Psoas muscle (tissue), 8 donors: ENCODE data around the gene DEUP1. TPM values are rescaled to one million over a fixed set of nuclear protein-coding genes. Genes with fewer than 3 reads are reported as not detected.

Experiments used
- ATAC-seq, 4 donors: fragments of 200-7000 bp; cut with Tn5 transposase; one replicate each; pipeline ENCODE4 v1.9.1; 2020; ENCODE audit warnings: moderate library complexity in 3 of 4, mild to moderate bottlenecking in 2 of 4
- DNase-seq, 2 donors: peaks; one replicate each; pipeline ENCODE4 v3.0.0-alpha.2; 2020
- H3K27ac ChIP-seq: fragments of 200-600 bp; one replicate; pipeline ENCODE4 v1.8.0; 2022
- H3K27me3 ChIP-seq, 3 donors: fragments of 200-600 bp in 1 of 3; one replicate each; pipeline versions ENCODE4 v1.6.1 to v1.8.0; 2013 to 2022; ENCODE audit warnings: low read length in 2 of 3, mild to moderate bottlenecking in 2 of 3, moderate library complexity in 1 of 3; ENCODE audit not compliant: insufficient read depth in 3 of 3
- H3K36me3 ChIP-seq, 2 donors: fragments of 200-600 bp in 1 of 2; one replicate each; pipeline versions ENCODE4 v1.6.1 to v1.8.0; 2013 to 2022; ENCODE audit warnings: low read depth in 1 of 2, mild to moderate bottlenecking in 1 of 2, moderate library complexity in 1 of 2; ENCODE audit not compliant: insufficient read depth in 1 of 2
- H3K4me1 ChIP-seq: fragments of 200-600 bp; one replicate; pipeline ENCODE4 v1.8.0; 2022
- H3K4me3 ChIP-seq: fragments of 200-600 bp; one replicate; pipeline ENCODE4 v1.8.0; 2022; ENCODE audit warnings: mild to moderate bottlenecking
- H3K9me3 ChIP-seq: fragments of 200-600 bp; one replicate; pipeline ENCODE4 v1.8.0; 2022
- CTCF ChIP-seq: fragments of 200-600 bp; IDR thresholded peaks from one replicate; pipeline ENCODE4 v1.8.0; 2022; ENCODE audit warnings: antibody characterized with exemption
- WGBS, 3 donors: extraction: QIAGEN DNeasy Blood & Tissue Kit; methylation state at CpG; one replicate each; pipeline versions ENCODE4 v1.1.6 to v1.1.7; 2013; 5-methylcytosine and 5-hydroxymethylcytosine counted together
- intact Hi-C, 2 donors: fragments of 100-400 bp; cut with DNase I; formaldehyde crosslinking; loops; one replicate each; pipeline versions ENCODE4 v1.11.0 to v1.14.2; 2022
- polyA plus RNA-seq, 3 donors: library from polyadenylated mRNA; stranded (reverse); fragments of 200-250 nt; gene quantifications; one replicate each; pipeline ENCODE4 v1.2.3, GENCODE V29; 2013
- total RNA-seq, 4 donors: library from RNA; stranded (reverse); fragmentation: NEBNext Ultra II Directional in 2 of 4; extraction: Animal tissue kit (Norgen Biotek cat#: 25700) in 2 of 4; gene quantifications; one replicate each; pipeline versions ENCODE4 v1.2.1 to v1.2.4, GENCODE V29; 2021 to 2023
- donor health status: healthy with polysubstance abuse.
- donor health status: DM: no; HTN: no; CAD: no; lungs with moderate emphysema.
- donor health status: Bipolar disorder and iron deficiency.
- donor health status: healthy.
- donor health status: DM: yes; HTN: yes; CAD: no.
- donor health status: DM: no; HTN: no; CAD: no.
- donor health status: DM: no; HTN: no; CAD: no.
- donor health status: DM: yes; HTN: yes; CAD: no.

The DEUP1 gene
- total and polyA plus RNA-seq, 7 donors = not detected

GRCh38 chr11:93481696-93482095, 151.2 kb downstream of the DEUP1 start:
- peak; percentile 31 for TF ChIP-seq CTCF
- DNase-seq (peak in 1 of 2 donors; percentile 18), ATAC-seq (peak; percentile 71 to 90 (median 82))
- H3K36me3 ChIP-seq = peaks cover 0 to 5% of the 10 kb centered on the region in 2 donors
- H3K27me3 ChIP-seq = no peaks in the 10 kb centered on the region
- 82 to 89% (median 86%) methylated on average over 6 of the region's 6 CpGs for WGBS, 3 donors
- no peak overlapping the region for H3K27ac ChIP-seq
- H3K4me3 ChIP-seq = no peak overlapping the region
- H3K4me1 ChIP-seq = no peaks in the 10 kb centered on the region
- intact Hi-C loops = loop anchor here in 1 of 2 donors (1.0 to 5.0 kb wide), 2 partner anchors 62 to 141 kb away; partner anchors contain the start of gene SMCO4
- no peaks in the 10 kb centered on the region for H3K9me3 ChIP-seq

GRCh38 chr11:93482556-93482955, 152.0 kb downstream of the DEUP1 start:
- no peaks in the 10 kb centered on the region for H3K27me3 ChIP-seq
- H3K9me3 ChIP-seq = no peaks in the 10 kb centered on the region
- intact Hi-C loops = loop anchor here in 1 of 2 donors (5.0 kb wide), 1 partner anchor 140 kb away; no protein-coding TSS in a partner anchor
- no peak overlapping the region for H3K27ac ChIP-seq
- H3K36me3 ChIP-seq = peaks cover 0 to 5% of the 10 kb centered on the region in 2 donors
- H3K4me1 ChIP-seq = no peaks in the 10 kb centered on the region
- no peak for TF ChIP-seq CTCF
- H3K4me3 ChIP-seq = no peak overlapping the region
- WGBS, 3 donors = 49 to 63% (median 60%) methylated on average over 10 of the region's 10 CpGs
- DNase-seq = no peak
- ATAC-seq = no peak

- H3K27ac ChIP-seq = no peak overlapping the region
- no peak for TF ChIP-seq CTCF
- ATAC-seq (no peak), DNase-seq (no peak)
- no peaks in the 10 kb centered on the region for H3K9me3 ChIP-seq
- no peaks in the 10 kb centered on the region for H3K36me3 ChIP-seq
- 50 to 61% (median 50%) methylated on average over 3 of the region's 3 CpGs for WGBS, 3 donors
- no peak overlapping the region for H3K4me3 ChIP-seq
- H3K27me3 ChIP-seq = no peaks in the 10 kb centered on the region
- intact Hi-C loops = loop anchor here (5.0 kb wide), 2 partner anchors 53 to 138 kb away; no protein-coding TSS in a partner anchor
- no peaks in the 10 kb centered on the region for H3K4me1 ChIP-seq
Measured at GRCh38 chr11:93484716-93485115, 154.2 kb downstream of the DEUP1 start.

GRCh38 chr11:93485983-93486382, 155.4 kb downstream of the DEUP1 start:
- H3K27me3 ChIP-seq = no peaks in the 10 kb centered on the region
- no peak overlapping the region for H3K27ac ChIP-seq
- DNase-seq (no peak), ATAC-seq (no peak)
- H3K9me3 ChIP-seq = no peaks in the 10 kb centered on the region
- intact Hi-C loops = loop anchor here in 1 of 2 donors (5.0 kb wide), 1 partner anchor 51 kb away; no protein-coding TSS in a partner anchor
- no peaks in the 10 kb centered on the region for H3K36me3 ChIP-seq
- H3K4me3 ChIP-seq = no peak overlapping the region
- TF ChIP-seq CTCF = no peak
- no peaks in the 10 kb centered on the region for H3K4me1 ChIP-seq
- WGBS, 3 donors = 73 to 87% (median 83%) methylated on average over 2 of the region's 2 CpGs

- Histone ChIP-seq H3K9me3 (no peaks in the 10 kb centered on the region), H3K4me3 (no peak overlapping the region), H3K27ac (no peak overlapping the region), H3K4me1 (no peaks in the 10 kb centered on the region), H3K27me3 (no peaks in the 10 kb centered on the region), H3K36me3 (no peaks in the 10 kb centered on the region)
- intact Hi-C loops = loop anchor here in 1 of 2 donors (5.0 kb wide), 1 partner anchor 50 kb away; no protein-coding TSS in a partner anchor
- DNase-seq (no peak), ATAC-seq (no peak)
- TF ChIP-seq CTCF = no peak
- 73 to 76% (median 75%) methylated on average over 7 of the region's 7 CpGs for WGBS, 3 donors
Measured at GRCh38 chr11:93487032-93487483, 156.5 kb downstream of the DEUP1 start.
